Measurements from ENCODE around the gene DNAI1. TPM values are rescaled to one million over a fixed set of nuclear protein-coding genes. Genes with fewer than 3 reads are reported as not detected.

DNAI1 gene
- total RNA-seq, 1 experiment from 2014 or later: 2.2 TPM

DNA sequence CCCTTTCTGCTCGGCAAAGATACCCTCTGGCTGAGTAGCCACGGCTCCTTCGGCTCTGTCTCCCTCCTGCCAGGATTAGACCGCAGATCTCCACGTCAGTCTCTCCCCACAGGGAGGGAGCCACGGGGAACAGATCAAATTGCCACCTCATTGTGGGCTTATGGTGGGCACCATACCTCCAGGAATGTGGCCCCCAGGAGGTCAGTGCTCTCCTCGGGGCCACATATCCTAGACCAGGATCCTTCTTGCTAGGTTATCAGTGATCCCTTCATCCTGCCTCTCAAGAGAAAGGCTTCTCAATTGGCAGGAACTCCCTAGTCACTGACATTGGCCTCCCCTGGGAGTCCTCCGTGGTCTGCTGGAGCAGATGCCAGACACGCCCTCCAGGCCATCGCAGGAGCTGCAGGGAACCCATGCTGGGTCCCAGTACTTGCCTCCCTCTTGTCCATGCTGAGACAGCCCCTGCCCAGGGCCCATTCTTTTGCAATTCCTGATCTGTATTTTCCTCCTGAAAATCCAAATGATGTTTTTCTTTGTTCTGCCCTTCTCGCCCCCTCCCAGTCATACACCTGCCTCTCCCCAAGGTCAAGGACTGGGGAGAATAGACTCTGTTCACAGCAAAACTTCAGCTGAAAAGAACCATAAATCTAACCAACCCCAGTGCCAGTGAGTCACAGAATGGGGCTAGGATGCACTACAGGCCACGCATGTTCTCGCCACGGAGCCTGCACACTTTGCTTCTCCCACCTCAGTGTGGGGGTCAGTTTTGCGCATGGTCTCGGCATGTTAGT, 95.8 kb downstream of the DNAI1 start:
- ChIA-PET CTCF (interaction anchor here (0.8 kb wide), 1 partner anchor 37 kb away, joined by 3 read pairs; no protein-coding TSS in a partner anchor), POLR2A (no interaction called here)
- in situ Hi-C loops (cut with HindIII; ENCODE audit: low pct_unique_long_range_greater_than_20kb, low sequenced_read_pairs) (no loop called here), intact Hi-C loops (cut with micrococcal nuclease; ENCODE audit: unreplicated experiment) (no loop called here)
- Histone ChIP-seq H3K4me1 (ENCODE audit: control insufficient read depth, insufficient read depth, low read length) (no peaks in the 10 kb centered on the region), H3K27ac (ENCODE audit: low read length) (no peak overlapping the region), H3K27me3 (ENCODE audit: control insufficient read depth, insufficient read depth, low read length) (no peaks in the 10 kb centered on the region), H3K4me3 (ENCODE audit: low read depth in 2 of 2, low read length in 2 of 2) (no peak overlapping the region), H3K9me3 (ENCODE audit: control insufficient read depth, insufficient read depth, low read depth, low read length) (no peaks in the 10 kb centered on the region), H3K36me3 (ENCODE audit: control insufficient read depth, insufficient read depth, low read length) (no peaks in the 10 kb centered on the region)
- DNase-seq (ENCODE audit: low read depth, low spot score) (no peak), ATAC-seq (peak; percentile 32; the same call in 1 of the 2 replicates)
- TF ChIP-seq, protein P1, sequence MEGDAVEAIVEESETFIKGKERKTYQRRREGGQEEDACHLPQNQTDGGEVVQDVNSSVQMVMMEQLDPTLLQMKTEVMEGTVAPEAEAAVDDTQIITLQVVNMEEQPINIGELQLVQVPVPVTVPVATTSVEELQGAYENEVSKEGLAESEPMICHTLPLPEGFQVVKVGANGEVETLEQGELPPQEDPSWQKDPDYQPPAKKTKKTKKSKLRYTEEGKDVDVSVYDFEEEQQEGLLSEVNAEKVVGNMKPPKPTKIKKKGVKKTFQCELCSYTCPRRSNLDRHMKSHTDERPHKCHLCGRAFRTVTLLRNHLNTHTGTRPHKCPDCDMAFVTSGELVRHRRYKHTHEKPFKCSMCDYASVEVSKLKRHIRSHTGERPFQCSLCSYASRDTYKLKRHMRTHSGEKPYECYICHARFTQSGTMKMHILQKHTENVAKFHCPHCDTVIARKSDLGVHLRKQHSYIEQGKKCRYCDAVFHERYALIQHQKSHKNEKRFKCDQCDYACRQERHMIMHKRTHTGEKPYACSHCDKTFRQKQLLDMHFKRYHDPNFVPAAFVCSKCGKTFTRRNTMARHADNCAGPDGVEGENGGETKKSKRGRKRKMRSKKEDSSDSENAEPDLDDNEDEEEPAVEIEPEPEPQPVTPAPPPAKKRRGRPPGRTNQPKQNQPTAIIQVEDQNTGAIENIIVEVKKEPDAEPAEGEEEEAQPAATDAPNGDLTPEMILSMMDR (IDR thresholded peaks at IDR 0.05): no peak
- TF ChIP-seq TCF7L2 (IDR thresholded peaks at IDR 0.05; ENCODE audit: low read depth, low read length) (no peak), POLR2AphosphoS5 (IDR thresholded peaks at IDR 0.05; ENCODE audit: low read depth, low read length) (no peak), SIN3A (IDR thresholded peaks at IDR 0.05; ENCODE audit: borderline replicate concordance, insufficient read depth, low read depth, low read length) (no peak)
- TF ChIP-seq, protein P2, sequence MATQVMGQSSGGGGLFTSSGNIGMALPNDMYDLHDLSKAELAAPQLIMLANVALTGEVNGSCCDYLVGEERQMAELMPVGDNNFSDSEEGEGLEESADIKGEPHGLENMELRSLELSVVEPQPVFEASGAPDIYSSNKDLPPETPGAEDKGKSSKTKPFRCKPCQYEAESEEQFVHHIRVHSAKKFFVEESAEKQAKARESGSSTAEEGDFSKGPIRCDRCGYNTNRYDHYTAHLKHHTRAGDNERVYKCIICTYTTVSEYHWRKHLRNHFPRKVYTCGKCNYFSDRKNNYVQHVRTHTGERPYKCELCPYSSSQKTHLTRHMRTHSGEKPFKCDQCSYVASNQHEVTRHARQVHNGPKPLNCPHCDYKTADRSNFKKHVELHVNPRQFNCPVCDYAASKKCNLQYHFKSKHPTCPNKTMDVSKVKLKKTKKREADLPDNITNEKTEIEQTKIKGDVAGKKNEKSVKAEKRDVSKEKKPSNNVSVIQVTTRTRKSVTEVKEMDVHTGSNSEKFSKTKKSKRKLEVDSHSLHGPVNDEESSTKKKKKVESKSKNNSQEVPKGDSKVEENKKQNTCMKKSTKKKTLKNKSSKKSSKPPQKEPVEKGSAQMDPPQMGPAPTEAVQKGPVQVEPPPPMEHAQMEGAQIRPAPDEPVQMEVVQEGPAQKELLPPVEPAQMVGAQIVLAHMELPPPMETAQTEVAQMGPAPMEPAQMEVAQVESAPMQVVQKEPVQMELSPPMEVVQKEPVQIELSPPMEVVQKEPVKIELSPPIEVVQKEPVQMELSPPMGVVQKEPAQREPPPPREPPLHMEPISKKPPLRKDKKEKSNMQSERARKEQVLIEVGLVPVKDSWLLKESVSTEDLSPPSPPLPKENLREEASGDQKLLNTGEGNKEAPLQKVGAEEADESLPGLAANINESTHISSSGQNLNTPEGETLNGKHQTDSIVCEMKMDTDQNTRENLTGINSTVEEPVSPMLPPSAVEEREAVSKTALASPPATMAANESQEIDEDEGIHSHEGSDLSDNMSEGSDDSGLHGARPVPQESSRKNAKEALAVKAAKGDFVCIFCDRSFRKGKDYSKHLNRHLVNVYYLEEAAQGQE (IDR thresholded peaks at IDR 0.05; ENCODE audit: insufficient read depth in 1 of 2, low read depth in 2 of 2, low read length in 1 of 2): no peak
- no TSS peak for BruUV-seq (replicated peaks)

DNA sequence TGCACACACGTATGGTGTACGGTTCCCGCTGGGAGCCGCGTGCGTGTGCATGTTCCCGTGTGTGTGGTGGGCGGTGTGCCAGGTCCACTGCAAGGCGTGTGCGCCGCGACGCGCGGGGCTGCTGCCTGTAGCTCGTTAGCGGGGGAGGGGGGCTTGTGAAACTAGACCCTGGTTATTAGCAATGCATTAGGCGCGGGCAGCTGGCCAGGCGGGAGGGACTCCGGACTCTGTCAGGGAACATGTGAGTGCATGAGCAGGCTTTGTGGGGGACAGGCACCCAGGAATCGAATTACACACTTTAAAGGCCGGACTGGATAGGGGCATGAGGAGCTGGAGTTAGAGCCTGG, 96.4 kb downstream of the DNAI1 start:
- Histone ChIP-seq H3K27me3 (ENCODE audit: control insufficient read depth, insufficient read depth, low read length) (no peaks in the 10 kb centered on the region), H3K4me3 (ENCODE audit: low read depth in 2 of 2, low read length in 2 of 2) (no peak overlapping the region), H3K27ac (ENCODE audit: low read length) (no peak overlapping the region), H3K36me3 (ENCODE audit: control insufficient read depth, insufficient read depth, low read length) (no peaks in the 10 kb centered on the region), H3K9me3 (ENCODE audit: control insufficient read depth, insufficient read depth, low read depth, low read length) (no peaks in the 10 kb centered on the region), H3K4me1 (ENCODE audit: control insufficient read depth, insufficient read depth, low read length) (peaks cover 2% of the 10 kb centered on the region; the same call in 1 of the 2 replicates)
- DNase-seq (ENCODE audit: low read depth, low spot score) (no peak), ATAC-seq (no peak)
- no peak for TF ChIP-seq POLR2AphosphoS5 (IDR thresholded peaks at IDR 0.05; ENCODE audit: low read depth, low read length)
- TF ChIP-seq TCF7L2 (IDR thresholded peaks at IDR 0.05; ENCODE audit: low read depth, low read length): no peak
- ChIA-PET CTCF (interaction anchor here (0.8 to 1.0 kb wide), 2 partner anchors 36 to 52 kb away, joined by 3 read pairs; no protein-coding TSS in a partner anchor), POLR2A (no interaction called here)
- in situ Hi-C loops (cut with HindIII; ENCODE audit: low pct_unique_long_range_greater_than_20kb, low sequenced_read_pairs): no loop called here
- no TSS peak for BruUV-seq (replicated peaks)
- intact Hi-C loops (cut with micrococcal nuclease; ENCODE audit: unreplicated experiment): no loop called here

DNA sequence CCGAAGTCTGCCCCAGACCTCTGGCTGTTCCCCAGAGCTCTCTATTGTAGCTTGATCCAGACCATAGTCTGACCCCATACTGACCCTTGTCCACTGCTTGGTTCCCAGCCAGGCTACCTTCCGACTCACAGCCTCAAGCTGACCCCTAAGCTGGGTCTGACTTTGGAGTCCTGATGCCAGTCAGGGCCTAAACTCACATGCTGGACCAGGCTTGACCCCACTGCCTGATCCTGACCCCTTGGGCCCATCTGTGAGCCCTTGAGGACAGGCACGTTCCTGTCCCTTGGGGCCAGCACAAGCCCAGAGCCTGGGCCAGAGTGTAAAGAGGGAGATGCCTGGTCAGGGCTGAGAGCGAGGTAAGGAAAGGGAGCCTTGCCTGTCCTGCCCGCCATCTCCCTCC, 96.9 kb downstream of the DNAI1 start:
- no TSS peak for BruUV-seq (replicated peaks)
- H3K4me1 ChIP-seq (ENCODE audit: control insufficient read depth, insufficient read depth, low read length): peaks cover 5% of the 10 kb centered on the region; the same call in 1 of the 2 replicates
- no peaks in the 10 kb centered on the region for H3K27me3 ChIP-seq (ENCODE audit: control insufficient read depth, insufficient read depth, low read length)
- TF ChIP-seq SIN3A (IDR thresholded peaks at IDR 0.05; ENCODE audit: borderline replicate concordance, insufficient read depth, low read depth, low read length) (no peak), POLR2AphosphoS5 (IDR thresholded peaks at IDR 0.05; ENCODE audit: low read depth, low read length) (no peak), TCF7L2 (IDR thresholded peaks at IDR 0.05; ENCODE audit: low read depth, low read length) (no peak)
- TF ChIP-seq, protein P2 (IDR thresholded peaks at IDR 0.05; ENCODE audit: insufficient read depth in 1 of 2, low read depth in 2 of 2, low read length in 1 of 2): no peak
- TF ChIP-seq, protein P1 (IDR thresholded peaks at IDR 0.05): no peak
- no peak overlapping the region for H3K27ac ChIP-seq (ENCODE audit: low read length)
- H3K36me3 ChIP-seq (ENCODE audit: control insufficient read depth, insufficient read depth, low read length): no peaks in the 10 kb centered on the region
- intact Hi-C loops (cut with micrococcal nuclease; ENCODE audit: unreplicated experiment) (no loop called here), in situ Hi-C loops (cut with HindIII; ENCODE audit: low pct_unique_long_range_greater_than_20kb, low sequenced_read_pairs) (no loop called here)
- ChIA-PET CTCF (interaction anchor here (1.0 kb wide), 1 partner anchor 52 kb away, joined by 3 read pairs; no protein-coding TSS in a partner anchor), POLR2A (no interaction called here)
- no peaks in the 10 kb centered on the region for H3K9me3 ChIP-seq (ENCODE audit: control insufficient read depth, insufficient read depth, low read depth, low read length)
- DNase-seq (ENCODE audit: low read depth, low spot score): no peak
- no peak for ATAC-seq
- H3K4me3 ChIP-seq (ENCODE audit: low read depth in 2 of 2, low read length in 2 of 2): no peak overlapping the region
